Activated CD4-positive, alpha-beta T cell treated with anti-CD3 and anti-CD28 coated beads, Interleukin-2, Interleukin-6, amounts not matched to agents 100 ng/mL and 50 ng/mL, durations not matched to agents 16 hours and 8 hours (primary cell): ENCODE measurements around the gene EPHA1.
A peak's percentile ranks its signal among the peaks of the same experiment; 100 is the strongest.
"Not testable (repeated sequence)": the region's sequence is repeated elsewhere in the genome, so short reads cannot be mapped to it uniquely, and the experiment has no call there.

Experiments used
- DNase-seq: peaks from one replicate; pipeline ENCODE4 v3.0.0-alpha.2; 2020

EPHA1 gene

GRCh38 chr7:143429770-143430698, 21.4 kb upstream of the EPHA1 start:
- no peak for DNase-seq

GRCh38 chr7:143426479-143427142, 18.0 kb upstream of the EPHA1 start:
- no peak for DNase-seq

GRCh38 chr7:143424476-143424875, 15.8 kb upstream of the EPHA1 start:
- DNase-seq, result not testable (repeated sequence)

- no peak for DNase-seq
Observed at GRCh38 chr7:143422033-143422432, 13.4 kb upstream of the EPHA1 start.

GRCh38 chr7:143420624-143421023, 12.0 kb upstream of the EPHA1 start:
- not testable (repeated sequence) for DNase-seq

- DNase-seq, result no peak
Observed at GRCh38 chr7:143419880-143420279, 11.2 kb upstream of the EPHA1 start.

- DNase-seq, result no peak
Observed at GRCh38 chr7:143418681-143419458, 10.2 kb upstream of the EPHA1 start.

- no peak for DNase-seq
Observed at GRCh38 chr7:143417734-143418383, 9.2 kb upstream of the EPHA1 start.

- DNase-seq, result peak; percentile 59
Observed at GRCh38 chr7:143416565-143417149, 8.0 kb upstream of the EPHA1 start.

GRCh38 chr7:143415742-143416397, 7.2 kb upstream of the EPHA1 start:
- no peak for DNase-seq

- DNase-seq, result not testable (repeated sequence)
Observed at GRCh38 chr7:143415209-143415608, 6.6 kb upstream of the EPHA1 start.

- DNase-seq, result no peak
Observed at GRCh38 chr7:143413123-143413522, 4.5 kb upstream of the EPHA1 start.

GRCh38 chr7:143411976-143412708, 3.5 kb upstream of the EPHA1 start:
- DNase-seq, result no peak

GRCh38 chr7:143410521-143411004, 1.9 kb upstream of the EPHA1 start:
- DNase-seq, result no peak

- no peak for DNase-seq
Observed at GRCh38 chr7:143408252-143408685, 387 bp downstream of the EPHA1 start.

GRCh38 chr7:143407287-143408251, 1.1 kb downstream of the EPHA1 start:
- peak; percentile 29 for DNase-seq

- DNase-seq, result no peak
Observed at GRCh38 chr7:143406002-143406357, 2.7 kb downstream of the EPHA1 start.

- DNase-seq, result no peak
Observed at GRCh38 chr7:143405173-143406001, 3.3 kb downstream of the EPHA1 start.

- DNase-seq, result not testable (repeated sequence)
Observed at GRCh38 chr7:143402233-143402632, 6.4 kb downstream of the EPHA1 start.
